ENCODE results near the gene PTGER1. TPM values are rescaled to one million over a fixed set of nuclear protein-coding genes. Genes with fewer than 3 reads are reported as not detected.
A peak's percentile ranks its signal among the peaks of the same experiment; 100 is the strongest.

Gene PTGER1
- total RNA-seq, 1 experiment from 2014 or later = 0.42 TPM

DNA sequence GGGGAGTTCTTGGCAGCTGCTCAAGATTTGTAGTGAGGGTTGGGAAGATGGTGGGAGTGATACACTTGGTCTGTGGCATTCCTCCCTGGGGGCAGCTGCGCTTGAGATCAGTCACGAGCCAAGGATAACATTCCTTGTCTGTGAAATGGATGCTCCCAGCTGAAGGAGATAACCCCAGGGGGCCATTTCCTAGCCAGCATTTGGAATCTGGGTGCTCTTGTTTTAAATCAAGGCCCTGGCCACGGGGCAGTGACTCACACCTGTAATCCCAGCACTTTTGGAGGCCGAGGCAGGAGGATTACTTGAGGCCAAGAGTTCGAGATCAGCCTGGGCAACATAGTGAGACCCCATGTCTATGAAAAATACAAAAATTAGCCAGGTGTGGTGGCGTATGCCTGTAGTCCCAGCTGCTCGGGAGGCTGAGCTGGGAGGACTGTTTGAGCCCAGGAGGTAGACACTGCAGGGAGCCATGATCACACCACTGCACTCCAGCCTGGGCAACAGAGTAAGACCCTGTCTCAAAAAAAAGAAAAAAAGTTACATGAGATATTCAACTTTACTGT is 37.5 kb downstream of the PTGER1 start:
- intact Hi-C loops (cut with micrococcal nuclease) = loop anchor here (5.0 kb wide), 1 partner anchor 35 kb away; no protein-coding TSS in a partner anchor
- no peak overlapping the region for H3K27ac Mint-ChIP-seq (ENCODE audit: low read depth, unreplicated experiment)
- no peak for DNase-seq (ENCODE audit: unreplicated experiment)
- no TSS peak for BruUV-seq (replicated peaks)
- ChIA-PET CTCF (interaction anchor here (0.6 to 1.1 kb wide), 3 partner anchors 18 to 66 kb away, joined by 3 read pairs; no protein-coding TSS in a partner anchor), POLR2A (interaction anchor here (0.6 to 1.2 kb wide), 5 partner anchors 11 to 680 kb away, joined by 3 to 5 read pairs (median 4); partner anchors contain the start of gene ASF1B)
- H3K27me3 Mint-ChIP-seq (ENCODE audit: insufficient read depth, unreplicated experiment) = no peaks in the 10 kb centered on the region
- TF ChIP-seq, protein P1, sequence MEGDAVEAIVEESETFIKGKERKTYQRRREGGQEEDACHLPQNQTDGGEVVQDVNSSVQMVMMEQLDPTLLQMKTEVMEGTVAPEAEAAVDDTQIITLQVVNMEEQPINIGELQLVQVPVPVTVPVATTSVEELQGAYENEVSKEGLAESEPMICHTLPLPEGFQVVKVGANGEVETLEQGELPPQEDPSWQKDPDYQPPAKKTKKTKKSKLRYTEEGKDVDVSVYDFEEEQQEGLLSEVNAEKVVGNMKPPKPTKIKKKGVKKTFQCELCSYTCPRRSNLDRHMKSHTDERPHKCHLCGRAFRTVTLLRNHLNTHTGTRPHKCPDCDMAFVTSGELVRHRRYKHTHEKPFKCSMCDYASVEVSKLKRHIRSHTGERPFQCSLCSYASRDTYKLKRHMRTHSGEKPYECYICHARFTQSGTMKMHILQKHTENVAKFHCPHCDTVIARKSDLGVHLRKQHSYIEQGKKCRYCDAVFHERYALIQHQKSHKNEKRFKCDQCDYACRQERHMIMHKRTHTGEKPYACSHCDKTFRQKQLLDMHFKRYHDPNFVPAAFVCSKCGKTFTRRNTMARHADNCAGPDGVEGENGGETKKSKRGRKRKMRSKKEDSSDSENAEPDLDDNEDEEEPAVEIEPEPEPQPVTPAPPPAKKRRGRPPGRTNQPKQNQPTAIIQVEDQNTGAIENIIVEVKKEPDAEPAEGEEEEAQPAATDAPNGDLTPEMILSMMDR (IDR thresholded peaks at IDR 0.05; ENCODE audit: unreplicated experiment) = no peak
- H3K36me3 Mint-ChIP-seq (ENCODE audit: insufficient read depth, unreplicated experiment) = peaks cover 26% of the 10 kb centered on the region
- peaks cover 7% of the 10 kb centered on the region for H3K4me1 Mint-ChIP-seq (ENCODE audit: insufficient read depth, unreplicated experiment)
- H3K9me3 Mint-ChIP-seq (ENCODE audit: unreplicated experiment) = no peaks in the 10 kb centered on the region
- no peak overlapping the region for H3K4me3 Mint-ChIP-seq (ENCODE audit: unreplicated experiment)

DNA sequence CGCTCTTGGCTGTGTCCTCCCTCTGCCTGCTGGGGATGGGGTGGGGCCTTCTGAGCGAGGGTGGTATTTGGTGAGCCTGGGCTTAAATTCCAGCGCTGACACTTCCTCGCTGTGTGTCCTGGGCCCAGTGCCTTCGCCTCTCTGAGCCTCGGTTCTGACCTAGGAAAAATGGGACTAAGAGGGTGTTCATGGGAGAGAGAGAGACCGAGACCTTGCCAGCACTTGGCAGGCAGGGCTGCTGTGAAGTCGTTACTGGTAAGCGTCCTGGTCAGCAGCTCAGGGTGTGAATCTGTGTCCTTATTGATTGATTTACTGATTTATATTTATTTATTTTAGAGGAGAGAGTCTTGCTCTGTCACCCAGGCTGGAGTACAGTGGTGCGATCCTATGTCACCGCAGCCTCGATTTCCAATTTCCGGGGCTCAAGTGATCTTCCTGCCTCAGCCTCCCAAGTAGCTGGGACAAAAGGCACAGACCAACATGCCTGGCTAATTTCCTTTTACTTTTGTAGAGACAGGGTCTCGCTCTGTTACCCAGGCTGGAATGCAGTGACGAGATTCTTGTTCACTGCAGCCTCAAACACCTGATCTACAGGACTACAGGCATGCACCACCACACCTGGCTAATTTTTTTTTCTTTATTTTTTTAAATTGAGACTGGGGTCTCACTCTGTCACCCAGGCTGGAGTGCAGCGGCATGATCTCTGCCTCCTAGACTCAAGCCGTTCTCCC is 39.7 kb downstream of the PTGER1 start:
- H3K4me3 Mint-ChIP-seq (ENCODE audit: unreplicated experiment) = peak overlapping the region; percentile 48
- H3K27ac Mint-ChIP-seq (ENCODE audit: low read depth, unreplicated experiment) = peak overlapping the region; percentile 0
- intact Hi-C loops (cut with micrococcal nuclease) = loop anchor here (5.0 kb wide), 1 partner anchor 37 kb away; no protein-coding TSS in a partner anchor
- no peaks in the 10 kb centered on the region for H3K27me3 Mint-ChIP-seq (ENCODE audit: insufficient read depth, unreplicated experiment)
- ChIA-PET CTCF (interaction anchor here (0.6 to 0.7 kb wide), 5 partner anchors 12 to 360 kb away, joined by 3 to 4 read pairs (median 3); no protein-coding TSS in a partner anchor), POLR2A (interaction anchor here (0.6 to 1.1 kb wide), 2 partner anchors 17 to 136 kb away, joined by 3 to 5 read pairs; partner anchors contain the start of genes DDX39A and NDUFB7)
- DNase-seq (ENCODE audit: unreplicated experiment) = no peak
- H3K4me1 Mint-ChIP-seq (ENCODE audit: insufficient read depth, unreplicated experiment) = peaks cover 10% of the 10 kb centered on the region
- H3K36me3 Mint-ChIP-seq (ENCODE audit: insufficient read depth, unreplicated experiment) = peaks cover 5% of the 10 kb centered on the region
- BruUV-seq (replicated peaks) = no TSS peak
- H3K9me3 Mint-ChIP-seq (ENCODE audit: unreplicated experiment) = no peaks in the 10 kb centered on the region
- TF ChIP-seq, protein P1 (IDR thresholded peaks at IDR 0.05; ENCODE audit: unreplicated experiment) = no peak

DNA sequence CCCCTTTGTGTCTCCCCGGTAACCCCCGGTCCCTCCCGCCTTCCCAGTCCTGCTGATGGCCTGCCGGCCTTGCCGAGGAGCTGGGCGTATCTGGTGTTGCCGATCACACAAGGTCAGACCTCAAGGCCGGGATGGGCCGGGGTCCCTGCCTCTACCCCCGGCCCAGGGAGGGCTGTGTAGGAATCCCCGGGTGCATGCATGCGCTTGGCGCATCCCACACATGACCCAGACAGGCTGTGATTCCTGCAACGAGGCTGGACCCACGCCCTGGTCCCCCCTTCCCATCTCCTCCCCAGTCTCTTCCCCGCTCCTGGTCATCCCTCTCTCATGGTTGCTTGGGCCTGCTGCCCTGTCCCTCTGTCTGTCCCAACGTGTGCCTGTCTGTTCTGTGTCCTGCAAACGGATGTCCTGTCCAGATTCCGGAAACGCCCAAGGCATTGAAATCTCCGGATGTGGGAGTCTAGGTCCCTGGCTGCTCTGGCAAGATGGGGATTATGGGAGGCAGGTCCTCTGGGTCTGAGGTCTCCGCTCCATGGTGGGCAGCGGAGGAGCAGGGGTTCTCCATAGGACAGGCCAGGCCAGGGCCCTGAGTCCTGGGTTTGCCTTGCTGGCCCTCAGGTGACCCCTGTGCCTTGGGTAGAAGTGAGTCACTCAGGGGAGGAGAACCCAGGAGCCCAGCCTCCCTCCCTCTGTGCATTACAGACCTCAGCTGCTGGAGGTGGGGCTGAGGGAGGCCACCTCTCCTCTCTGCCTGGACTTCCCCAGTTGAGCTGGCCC is 40.4 kb downstream of the PTGER1 start:
- Mint-ChIP-seq H3K4me1 (ENCODE audit: insufficient read depth, unreplicated experiment) (peaks cover 10% of the 10 kb centered on the region), H3K27ac (ENCODE audit: low read depth, unreplicated experiment) (peak overlapping the region; percentile 0), H3K27me3 (ENCODE audit: insufficient read depth, unreplicated experiment) (no peaks in the 10 kb centered on the region), H3K9me3 (ENCODE audit: unreplicated experiment) (no peaks in the 10 kb centered on the region), H3K4me3 (ENCODE audit: unreplicated experiment) (peak overlapping the region; percentile 48), H3K36me3 (ENCODE audit: insufficient read depth, unreplicated experiment) (no peaks in the 10 kb centered on the region)
- ChIA-PET POLR2A (interaction anchor here (0.6 to 1.1 kb wide), 2 partner anchors 16 to 137 kb away, joined by 3 to 5 read pairs; partner anchors contain the start of genes DDX39A and NDUFB7), CTCF (interaction anchor here (0.6 to 1.2 kb wide), 3 partner anchors 13 to 139 kb away, joined by 3 read pairs; no protein-coding TSS in a partner anchor)
- TF ChIP-seq, protein P1 (IDR thresholded peaks at IDR 0.05; ENCODE audit: unreplicated experiment) = no peak
- BruUV-seq (replicated peaks) = TSS peak; percentile 25
- intact Hi-C loops (cut with micrococcal nuclease) = loop anchor here (5.0 kb wide), 2 partner anchors 38 to 52 kb away; partner anchors contain the start of gene ADGRE5
- DNase-seq (ENCODE audit: unreplicated experiment) = peak; percentile 91
